Embryonic facial prominence (tissue), 1 donor: ENCODE data around the gene MEGF10.

Source experiments
- DNase-seq: peaks from one replicate; pipeline ENCODE4 v3.0.0-alpha.2; 2016; ENCODE audit errors: extremely low spot score

Gene MEGF10

DNA sequence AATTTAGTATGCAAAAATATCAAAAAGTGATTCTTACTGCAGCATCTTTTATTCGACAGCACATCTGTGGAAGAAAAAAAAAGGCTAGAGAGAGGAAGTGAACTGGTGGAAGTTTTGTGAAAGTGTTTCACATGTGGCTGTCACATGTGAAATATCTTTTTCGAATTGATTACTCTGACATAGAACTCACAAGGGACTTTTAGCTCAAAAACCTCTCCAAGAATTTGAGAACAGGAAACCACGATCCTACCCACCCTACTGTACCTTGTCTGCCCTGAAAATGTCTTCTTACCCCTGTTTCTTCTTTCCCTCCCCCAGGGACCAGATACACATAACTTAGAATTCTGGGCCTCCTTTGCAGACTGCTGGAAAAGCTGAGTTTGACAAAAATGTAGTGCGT, 120.4 kb downstream of the MEGF10 start:
- DNase-seq = no peak

DNA sequence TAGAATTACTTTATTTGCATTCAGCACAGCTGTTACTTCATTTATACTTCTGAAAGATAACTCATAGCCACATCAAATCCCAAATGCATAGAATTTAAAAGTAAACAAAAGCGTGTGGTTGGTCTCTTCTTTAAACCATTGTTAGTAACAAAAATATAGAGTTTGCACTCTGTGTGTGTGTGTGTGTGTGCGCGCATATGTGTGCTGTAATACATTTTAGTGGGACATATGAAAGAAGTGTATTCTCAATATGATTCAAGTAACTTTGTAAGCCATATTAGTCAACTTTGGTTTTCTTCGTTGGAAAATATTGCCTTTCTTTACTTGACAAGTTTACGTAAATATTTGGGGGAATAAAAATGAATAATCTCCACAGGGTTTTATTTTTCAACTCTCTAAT, 120.8 kb downstream of the MEGF10 start:
- no peak for DNase-seq

DNA sequence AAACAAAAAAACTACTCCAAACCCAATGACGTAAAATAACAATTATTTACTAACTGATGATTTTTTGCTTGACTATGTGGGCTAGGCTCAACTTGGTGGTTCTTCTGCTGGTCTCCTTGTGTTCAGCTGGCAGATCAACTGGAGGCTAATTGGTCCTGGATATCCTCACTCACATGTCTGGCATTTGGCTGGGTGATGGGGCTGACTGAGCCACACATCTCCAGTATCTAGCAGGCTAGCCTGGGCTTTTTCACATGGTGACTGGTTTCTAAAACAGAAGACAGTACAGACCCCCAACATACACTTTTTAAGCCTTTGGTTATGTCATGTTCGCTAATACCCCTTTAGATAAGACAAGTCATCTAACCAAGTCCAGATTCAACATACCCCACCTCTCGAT, 122.1 kb downstream of the MEGF10 start:
- no peak for DNase-seq

DNA sequence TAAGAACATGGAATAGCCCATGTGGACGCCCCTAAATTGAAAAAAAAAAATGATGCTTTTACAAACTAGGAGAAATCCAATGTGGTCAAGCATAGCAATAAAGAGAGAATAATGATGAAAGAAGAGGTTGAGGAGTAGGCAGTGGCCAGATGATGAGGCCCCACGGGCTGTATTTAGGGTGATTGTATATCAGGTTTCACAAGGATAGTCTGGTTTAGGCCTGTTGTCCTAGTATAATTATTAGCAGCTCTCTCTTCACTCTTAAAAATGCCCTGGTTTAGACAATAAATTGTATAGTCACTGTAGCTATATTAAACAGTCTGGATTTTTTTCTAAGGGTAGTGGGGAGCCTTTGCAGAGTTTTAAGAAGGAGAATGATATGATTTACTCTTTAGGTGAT, 124.4 kb downstream of the MEGF10 start:
- no peak for DNase-seq

DNA sequence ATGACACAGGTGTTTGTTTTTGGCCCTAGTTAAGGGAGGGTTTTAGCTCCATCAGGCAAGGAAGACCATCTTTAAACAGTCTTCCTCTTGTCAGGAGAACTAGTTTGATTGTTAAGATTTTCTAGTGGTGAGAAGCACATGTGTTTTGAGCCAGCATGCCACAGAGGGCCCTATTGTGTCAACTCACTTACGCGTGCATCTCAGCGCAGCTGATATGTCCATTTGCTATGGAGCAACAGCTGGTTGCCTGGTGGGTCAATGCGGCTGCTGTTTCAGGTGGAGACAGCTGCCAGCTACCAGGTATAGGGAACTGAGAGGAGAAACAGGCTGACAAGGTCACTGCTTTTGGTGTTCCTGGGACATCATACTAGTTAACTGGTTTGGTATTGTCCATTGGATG, 126.3 kb downstream of the MEGF10 start:
- DNase-seq = no peak

DNA sequence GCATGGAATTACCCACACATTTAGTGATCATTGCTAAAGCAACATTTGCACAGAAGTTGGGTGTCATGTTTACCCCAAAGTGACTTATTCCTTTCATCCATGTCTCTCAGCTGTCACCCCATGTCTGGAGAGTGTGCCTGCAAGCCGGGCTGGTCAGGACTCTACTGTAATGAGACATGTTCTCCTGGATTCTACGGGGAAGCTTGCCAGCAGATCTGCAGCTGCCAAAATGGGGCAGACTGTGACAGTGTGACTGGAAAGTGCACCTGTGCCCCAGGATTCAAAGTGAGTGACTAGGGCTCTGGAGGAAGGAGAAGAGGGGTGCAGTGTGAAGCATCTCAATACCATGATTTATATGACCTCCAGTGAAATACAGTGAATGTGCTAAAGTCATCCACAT, 126.9 kb downstream of the MEGF10 start:
- DNase-seq = no peak

DNA sequence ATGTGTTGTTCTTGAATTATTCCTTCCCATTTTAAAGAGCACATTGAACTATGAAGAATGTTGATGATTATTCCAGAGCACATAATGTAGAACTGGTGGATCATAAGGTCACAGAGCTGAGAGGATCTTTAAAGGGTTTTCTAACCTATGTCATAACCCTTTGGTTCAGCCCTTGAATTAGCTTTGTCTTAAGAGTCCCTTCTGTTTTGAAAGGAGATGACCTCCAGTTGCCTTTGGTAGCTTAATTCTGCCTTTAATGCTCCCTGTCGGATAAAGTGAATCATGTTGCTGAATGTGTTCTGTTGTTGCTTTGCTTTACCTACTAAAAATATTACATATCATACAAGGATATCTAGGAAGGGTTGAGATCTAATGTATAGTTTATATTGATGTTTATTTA, 127.8 kb downstream of the MEGF10 start:
- DNase-seq = no peak

- DNase-seq = no peak
Measured at GRCh38 chr5:127418974-127419682, 128.5 kb downstream of the MEGF10 start.

DNA sequence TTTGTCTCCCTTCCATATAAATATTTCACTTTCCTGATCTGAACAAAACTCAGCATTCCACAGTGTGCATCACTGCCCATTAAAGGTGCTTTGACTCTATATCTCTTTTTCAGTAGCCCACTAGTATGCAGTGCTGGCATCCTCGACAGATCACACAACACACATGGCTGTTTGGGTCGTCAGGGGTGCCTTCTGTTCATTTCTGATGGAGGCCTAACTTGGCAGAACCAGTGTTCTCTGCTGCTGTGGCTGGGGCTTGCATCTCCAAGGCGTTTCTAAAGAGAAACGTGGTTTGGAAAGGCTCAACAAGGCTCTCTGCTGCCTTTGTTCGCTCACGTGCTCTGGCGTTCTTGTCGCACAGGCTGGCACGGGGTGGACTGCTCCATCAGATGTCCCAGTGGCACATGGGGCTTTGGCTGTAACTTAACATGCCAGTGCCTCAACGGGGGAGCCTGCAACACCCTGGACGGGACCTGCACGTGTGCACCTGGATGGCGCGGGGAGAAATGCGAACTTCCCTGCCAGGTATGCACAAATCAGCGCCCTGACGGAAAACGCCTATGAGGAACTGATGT, 129.2 kb downstream of the MEGF10 start:
- DNase-seq = no peak

- no peak for DNase-seq
Measured at GRCh38 chr5:127420758-127421157, 130.2 kb downstream of the MEGF10 start.

GRCh38 chr5:127421471-127421870, 130.9 kb downstream of the MEGF10 start:
- no peak for DNase-seq

DNA sequence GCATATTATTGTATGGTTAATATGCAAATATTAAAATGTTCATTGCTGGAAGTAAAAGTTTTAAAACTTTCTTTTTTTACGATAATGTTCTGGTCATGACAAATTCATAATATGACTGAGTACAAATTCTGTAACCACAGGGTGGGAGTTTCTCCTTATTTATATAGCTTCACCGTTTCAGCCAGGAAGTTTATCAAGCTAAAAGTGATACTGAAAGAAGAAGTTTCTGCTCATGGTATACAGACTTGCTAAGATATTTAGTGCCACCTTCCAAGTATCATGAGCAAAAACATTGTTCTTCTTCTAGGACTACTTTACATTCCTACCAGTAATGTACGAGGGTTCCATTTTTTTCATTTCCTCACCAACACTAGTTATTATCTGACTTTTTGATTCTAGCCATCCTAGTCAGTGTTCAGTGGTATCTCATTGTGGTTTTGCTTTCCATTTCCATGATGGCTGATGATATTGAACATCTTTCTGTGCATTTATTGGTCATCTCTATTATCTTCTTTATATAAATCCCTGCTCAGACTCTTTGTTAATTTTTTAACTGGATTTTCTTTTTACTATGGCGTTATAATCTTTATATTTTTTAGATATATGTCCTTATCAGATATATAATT, 132.7 kb downstream of the MEGF10 start:
- DNase-seq = no peak

GRCh38 chr5:127425037-127425436, 134.4 kb downstream of the MEGF10 start:
- no peak for DNase-seq

GRCh38 chr5:127425868-127426267, 135.3 kb downstream of the MEGF10 start:
- DNase-seq = no peak

DNA sequence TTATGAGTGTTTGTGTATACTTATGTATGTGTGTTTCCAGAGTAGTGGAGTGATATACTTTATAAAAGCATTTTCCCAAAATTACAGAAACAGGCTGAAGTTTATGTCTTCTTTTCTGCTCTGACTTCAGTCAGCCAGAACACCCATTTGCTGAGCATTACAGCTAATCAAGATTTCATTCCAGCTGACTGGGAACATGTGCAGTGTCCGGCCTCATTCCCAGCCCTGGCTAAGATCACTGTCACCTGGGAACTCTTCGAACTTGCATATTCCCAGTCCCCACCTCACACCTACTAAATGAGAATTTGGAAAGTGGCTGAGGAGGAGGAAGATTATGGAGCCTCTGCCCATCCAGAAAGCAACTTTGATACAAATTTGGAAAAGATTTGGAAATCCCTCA, 136.1 kb downstream of the MEGF10 start:
- no peak for DNase-seq

DNA sequence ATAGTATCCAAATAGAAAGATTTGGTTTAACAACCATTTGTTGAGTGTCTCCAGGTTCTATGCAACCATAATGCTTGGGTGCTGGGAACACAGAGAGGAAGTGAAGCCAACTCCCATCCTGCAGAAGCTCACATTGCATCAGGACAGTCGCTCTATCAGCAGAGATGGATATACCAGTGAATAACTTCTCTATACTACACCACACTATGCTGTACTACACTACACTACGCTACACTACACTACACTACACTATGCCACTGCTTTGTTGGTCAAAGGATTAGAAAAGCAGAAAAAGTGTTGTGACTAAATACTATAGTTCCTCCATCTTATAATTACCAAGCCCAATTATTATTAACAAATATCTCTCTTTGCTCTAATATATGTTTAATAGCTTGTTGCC, 137.7 kb downstream of the MEGF10 start:
- DNase-seq = no peak

DNA sequence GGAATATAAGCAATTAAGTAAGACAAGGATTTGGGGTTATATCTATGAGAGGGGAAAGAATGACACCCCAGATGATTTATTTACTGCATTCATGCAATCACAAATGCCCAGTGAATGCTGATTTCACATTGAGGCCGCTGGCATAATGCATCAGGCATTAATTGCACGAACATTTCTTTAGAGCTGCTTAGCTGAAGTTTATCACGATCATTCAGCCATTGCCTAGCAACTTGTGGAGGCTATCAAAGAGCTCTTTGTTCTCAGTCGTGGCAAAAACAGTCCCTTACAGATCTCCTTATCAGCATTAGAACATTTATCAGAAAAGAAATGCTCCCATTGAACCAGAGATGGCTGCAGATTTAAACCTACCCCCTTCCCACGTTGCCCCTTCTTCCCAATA, 138.2 kb downstream of the MEGF10 start:
- no peak for DNase-seq

- DNase-seq = no peak
Measured at GRCh38 chr5:127429928-127430327, 139.3 kb downstream of the MEGF10 start.

- DNase-seq = no peak
Measured at GRCh38 chr5:127430627-127431026, 140.0 kb downstream of the MEGF10 start.

- no peak for DNase-seq
Measured at GRCh38 chr5:127431977-127432585, 141.5 kb downstream of the MEGF10 start.

DNA sequence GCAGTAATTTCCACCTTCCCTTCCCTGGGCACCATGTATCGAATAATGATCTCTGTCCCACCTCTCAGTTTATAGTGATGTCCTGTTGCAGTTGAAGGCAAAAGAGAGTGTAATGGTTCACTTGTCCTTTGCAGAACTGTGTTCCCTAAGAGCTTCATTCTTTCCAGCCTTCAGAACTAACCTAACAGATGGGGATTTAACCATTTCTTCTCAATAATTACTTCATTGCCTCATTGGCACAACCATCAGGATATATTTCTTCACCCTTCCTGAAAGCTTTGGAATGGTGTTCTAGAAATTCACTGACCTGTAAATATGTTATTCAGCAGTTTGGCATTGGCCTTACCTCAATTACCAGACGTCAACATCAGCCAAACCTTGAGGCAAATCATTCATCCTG, 142.9 kb downstream of the MEGF10 start:
- no peak for DNase-seq

DNA sequence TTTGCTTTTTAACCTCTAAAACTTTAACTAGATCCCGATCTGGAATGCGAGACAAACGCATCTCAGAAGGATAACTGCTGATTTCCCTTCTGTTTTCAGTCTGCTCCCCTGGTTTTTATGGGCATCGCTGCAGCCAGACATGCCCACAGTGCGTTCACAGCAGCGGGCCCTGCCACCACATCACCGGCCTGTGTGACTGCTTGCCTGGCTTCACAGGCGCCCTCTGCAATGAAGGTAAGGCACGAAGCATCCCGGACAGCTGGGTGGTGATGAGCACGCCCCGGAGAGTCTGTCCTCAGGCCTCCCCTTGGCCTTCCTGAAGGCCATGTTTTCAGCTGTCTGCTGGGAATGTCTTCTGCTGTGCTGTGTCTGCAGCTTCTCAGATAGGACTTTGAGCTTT, 144.0 kb downstream of the MEGF10 start:
- no peak for DNase-seq

- DNase-seq = no peak
Measured at GRCh38 chr5:127435821-127436220, 145.2 kb downstream of the MEGF10 start.
